ENCODE data around the gene ATRIP.

The ATRIP gene

DNA sequence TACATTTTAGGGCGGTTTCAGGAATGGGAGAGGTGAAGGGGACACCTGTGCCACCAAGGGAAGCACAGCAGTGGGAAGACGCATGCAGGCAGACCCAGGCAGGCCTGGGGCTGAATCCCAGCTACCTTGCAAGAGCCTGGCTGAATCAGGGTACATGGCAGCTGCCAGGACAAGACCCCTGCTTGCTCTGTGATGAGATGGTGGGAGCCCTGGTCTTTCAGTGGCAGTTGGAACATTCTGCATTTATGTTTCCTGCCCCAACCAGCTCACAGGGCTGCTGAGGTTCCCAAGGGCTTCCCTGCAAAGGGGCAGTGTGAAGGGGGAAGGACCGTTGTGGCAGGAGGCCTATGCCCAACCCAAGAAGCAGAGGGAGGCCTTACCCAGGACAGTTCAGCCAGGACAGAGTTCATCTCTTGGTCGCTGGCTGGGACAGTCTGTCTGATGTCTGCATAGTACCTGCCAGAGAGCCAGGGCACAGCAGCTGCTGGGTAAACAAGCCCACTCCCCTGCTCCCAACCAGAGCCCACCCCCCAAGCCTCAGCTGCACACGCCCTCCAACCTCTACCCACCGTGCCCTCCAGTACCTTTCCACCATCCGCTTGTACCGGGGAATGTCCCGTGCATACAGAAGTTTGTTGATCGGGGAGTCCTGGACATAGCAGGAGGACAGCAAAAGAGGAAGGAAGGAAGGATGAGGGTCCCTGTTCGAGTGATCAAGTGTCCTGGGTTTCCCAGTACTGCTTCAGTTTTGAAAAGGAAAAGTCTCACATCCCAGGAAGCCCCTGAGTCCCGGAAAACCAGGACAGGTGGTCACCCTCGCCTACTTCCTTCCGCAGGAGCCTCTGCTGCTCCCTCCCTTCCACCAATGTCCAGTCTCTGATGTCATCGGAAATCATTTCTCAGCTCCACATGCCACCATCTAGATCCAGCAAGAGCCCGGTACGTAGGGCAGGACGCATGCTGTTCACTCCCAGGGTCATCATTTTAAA, 39.8 kb upstream of the ATRIP start:
- DNase-seq (ENCODE audit: low read depth) = no peak
- TF ChIP-seq, protein P1, sequence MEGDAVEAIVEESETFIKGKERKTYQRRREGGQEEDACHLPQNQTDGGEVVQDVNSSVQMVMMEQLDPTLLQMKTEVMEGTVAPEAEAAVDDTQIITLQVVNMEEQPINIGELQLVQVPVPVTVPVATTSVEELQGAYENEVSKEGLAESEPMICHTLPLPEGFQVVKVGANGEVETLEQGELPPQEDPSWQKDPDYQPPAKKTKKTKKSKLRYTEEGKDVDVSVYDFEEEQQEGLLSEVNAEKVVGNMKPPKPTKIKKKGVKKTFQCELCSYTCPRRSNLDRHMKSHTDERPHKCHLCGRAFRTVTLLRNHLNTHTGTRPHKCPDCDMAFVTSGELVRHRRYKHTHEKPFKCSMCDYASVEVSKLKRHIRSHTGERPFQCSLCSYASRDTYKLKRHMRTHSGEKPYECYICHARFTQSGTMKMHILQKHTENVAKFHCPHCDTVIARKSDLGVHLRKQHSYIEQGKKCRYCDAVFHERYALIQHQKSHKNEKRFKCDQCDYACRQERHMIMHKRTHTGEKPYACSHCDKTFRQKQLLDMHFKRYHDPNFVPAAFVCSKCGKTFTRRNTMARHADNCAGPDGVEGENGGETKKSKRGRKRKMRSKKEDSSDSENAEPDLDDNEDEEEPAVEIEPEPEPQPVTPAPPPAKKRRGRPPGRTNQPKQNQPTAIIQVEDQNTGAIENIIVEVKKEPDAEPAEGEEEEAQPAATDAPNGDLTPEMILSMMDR (conservative IDR thresholded peaks at IDR 0.05; ENCODE audit: low read length) = no peak
- no peak overlapping the region for H3K4me3 ChIP-seq (ENCODE audit: low read length)

DNA sequence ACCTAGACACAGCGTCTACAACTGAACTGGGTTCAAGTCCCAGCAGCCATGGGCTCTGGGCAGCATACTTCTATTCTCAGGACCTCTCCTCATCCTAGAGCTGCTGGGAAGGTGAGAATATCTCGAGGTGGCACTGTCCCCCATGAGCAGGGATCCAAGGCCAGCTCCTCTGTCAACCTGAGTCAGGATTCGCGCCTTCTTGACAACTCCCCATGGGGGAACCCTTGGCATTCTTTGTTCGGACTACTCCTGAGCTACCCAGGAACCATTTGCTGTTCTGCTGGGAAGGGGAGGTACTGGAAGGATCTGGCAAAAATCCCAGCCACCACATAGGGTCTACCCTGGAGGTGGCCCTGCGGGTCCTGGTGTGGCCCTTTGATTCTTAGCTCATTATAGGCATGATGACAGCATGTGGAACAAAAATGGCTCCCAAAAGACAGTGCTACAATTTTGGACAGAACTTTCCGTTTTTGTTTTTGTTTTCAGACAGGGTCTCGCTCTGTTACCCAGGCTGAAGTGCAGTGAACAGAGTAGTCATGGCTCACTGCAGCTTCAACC, 38.9 kb upstream of the ATRIP start:
- TF ChIP-seq, protein P1 (conservative IDR thresholded peaks at IDR 0.05; ENCODE audit: low read length) = no peak
- DNase-seq (ENCODE audit: low read depth) = no peak
- H3K4me3 ChIP-seq (ENCODE audit: low read length) = no peak overlapping the region

DNA sequence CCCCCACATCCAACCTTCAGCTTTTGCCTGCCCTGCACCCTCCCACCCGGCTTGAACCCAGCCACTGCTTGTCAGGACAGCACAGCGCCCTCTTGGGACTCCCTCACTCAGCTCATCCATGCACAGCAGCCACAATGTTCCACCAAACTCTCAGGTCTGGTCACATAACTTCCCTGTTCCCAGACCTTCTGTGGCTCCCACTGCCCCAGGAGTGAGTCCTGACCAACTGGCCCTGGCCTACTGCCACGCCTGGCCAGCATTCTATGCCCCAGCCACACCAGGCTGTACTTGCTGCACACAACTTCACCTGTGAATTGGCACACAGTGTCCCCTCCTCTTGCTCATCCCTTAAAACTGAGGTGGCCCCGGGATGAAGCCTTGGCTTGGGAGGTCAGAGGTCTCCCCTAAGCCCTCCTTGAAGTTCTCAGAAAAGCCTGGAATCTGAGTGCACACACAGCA, 37.7 kb upstream of the ATRIP start:
- TF ChIP-seq, protein P1 (conservative IDR thresholded peaks at IDR 0.05; ENCODE audit: low read length) = no peak
- DNase-seq (ENCODE audit: low read depth) = no peak
- no peak overlapping the region for H3K4me3 ChIP-seq (ENCODE audit: low read length)

DNA sequence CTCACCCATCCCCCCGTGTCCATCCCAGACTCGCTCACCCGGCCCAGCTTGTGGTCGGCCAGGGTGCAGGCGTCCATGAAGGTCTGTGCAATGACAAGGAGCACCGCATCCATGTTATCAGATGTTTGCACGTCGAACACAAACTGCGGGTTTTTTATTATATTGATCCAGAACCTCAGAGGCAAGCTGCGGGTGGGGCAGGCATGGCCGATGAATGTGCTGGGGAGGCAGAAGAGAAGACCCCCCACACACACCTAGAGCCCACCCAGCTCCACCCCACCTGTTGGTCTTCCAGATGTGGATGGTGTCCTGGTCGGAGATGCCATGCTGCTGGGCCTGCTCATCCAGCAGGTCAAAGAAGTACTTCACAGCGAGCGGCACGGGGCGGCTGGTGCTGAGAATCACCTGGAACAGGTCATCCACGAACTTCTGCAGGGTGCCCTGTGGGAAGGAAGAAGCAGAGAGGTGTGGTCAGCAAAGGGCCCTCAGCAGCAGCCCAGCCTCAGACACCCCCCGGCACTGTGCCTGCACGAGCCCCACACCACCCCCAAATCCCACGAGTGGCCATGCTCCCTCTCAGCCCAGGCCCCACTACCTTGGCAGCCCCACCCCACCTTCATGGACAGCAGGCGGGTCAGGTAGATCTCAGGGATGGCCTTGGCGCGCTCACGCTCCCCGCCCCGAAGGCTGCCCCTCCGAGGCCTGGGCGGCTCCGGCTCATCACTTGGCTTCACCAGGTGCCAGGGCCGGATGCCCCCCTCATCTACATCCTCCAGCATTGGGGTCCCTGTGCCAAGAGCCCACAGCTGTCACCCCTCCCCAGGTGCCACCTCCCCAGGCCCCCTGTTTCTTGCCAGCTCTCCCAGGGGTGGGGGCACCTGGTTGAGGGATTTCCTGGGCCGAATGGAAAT, 37.0 kb upstream of the ATRIP start:
- TF ChIP-seq, protein P1 (conservative IDR thresholded peaks at IDR 0.05; ENCODE audit: low read length) = no peak
- DNase-seq (ENCODE audit: low read depth) = no peak
- no peak overlapping the region for H3K4me3 ChIP-seq (ENCODE audit: low read length)

DNA sequence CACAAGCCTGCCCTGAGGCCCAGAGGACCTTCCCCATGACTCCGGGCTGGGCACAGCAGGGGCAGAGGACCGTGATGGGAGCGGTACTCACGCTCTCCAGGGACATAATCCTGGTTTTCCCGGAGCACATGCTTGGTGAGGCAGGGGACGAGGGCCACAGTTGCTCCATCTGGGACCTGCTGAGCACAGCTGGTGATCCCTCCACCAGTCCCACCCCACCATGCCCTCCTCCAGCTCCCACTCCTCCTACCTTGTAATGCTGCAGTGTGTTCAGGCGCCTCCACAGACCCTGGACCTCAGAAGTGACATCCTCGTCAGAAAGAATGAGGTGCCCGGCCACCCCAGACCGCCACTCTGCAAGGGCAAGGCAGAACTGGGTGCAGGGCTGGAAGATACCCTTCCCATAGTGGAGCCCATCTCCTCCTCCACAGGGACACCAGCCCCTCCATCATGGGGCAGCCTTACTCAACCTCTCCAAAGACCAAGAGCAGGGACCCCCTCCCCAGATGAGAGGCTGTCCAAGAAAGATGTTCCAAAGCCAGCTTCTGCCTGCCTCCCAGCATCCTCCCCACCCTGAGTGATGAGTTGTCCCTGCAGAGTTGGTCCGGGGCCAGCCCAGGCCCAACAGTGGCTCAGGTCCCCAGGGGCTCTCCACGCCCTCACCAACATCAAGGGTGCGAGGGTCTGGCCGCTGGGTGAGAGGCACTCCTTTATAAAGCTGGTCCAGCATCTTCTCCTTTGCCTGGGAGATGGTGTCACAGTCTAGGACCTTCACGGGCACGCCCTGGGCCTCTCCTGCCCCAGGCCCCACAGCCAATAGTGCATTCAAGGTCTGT, 36.1 kb upstream of the ATRIP start:
- DNase-seq (ENCODE audit: low read depth) = no peak
- TF ChIP-seq, protein P1 (conservative IDR thresholded peaks at IDR 0.05; ENCODE audit: low read length) = no peak

DNA sequence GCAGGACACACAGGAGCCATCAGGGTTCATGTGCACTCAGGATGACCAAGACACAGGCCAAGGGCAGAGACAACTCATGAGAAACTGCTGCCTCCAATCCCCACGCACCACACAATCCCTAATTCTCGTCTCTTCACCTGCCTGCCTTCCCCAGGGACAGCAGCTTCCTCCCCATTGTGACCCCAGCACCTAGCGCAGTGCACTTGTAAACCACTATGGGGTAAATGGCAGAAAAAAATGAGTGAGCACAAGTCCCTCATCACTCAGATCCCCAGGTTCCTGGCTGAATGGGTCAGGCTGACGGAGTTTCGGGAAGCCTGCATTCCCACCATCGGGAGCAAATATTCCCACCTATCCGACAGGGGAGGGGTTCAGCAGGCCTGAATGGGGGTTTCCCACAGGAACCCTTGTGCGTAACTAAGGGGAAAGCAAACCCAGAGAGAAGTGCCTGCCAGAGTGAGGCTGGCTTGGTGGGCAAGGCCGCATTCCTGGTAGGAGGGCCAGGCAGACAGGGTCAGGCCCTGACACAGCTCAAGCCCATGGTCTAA, 35.4 kb upstream of the ATRIP start:
- no peak for DNase-seq (ENCODE audit: low read depth)
- H3K4me3 ChIP-seq (ENCODE audit: low read length) = no peak overlapping the region
- TF ChIP-seq, protein P1 (conservative IDR thresholded peaks at IDR 0.05; ENCODE audit: low read length) = no peak

More for the DNA sequence above, 36.1 kb upstream of the ATRIP start:
- no peak overlapping the region for H3K4me3 ChIP-seq (ENCODE audit: low read length)

Data from AG10803 (cell line).